Stimulated activated CD4-positive, alpha-beta T cell treated with anti-CD3 and anti-CD28 coated beads, Interleukin-15, amount 100 ng/mL, for 24 hours (primary cell): ENCODE data around the gene CARMIL1.

Experiments used
- DNase-seq: peaks from one replicate; pipeline ENCODE4 v3.0.0-alpha.2; 2020

CARMIL1 gene

DNA sequence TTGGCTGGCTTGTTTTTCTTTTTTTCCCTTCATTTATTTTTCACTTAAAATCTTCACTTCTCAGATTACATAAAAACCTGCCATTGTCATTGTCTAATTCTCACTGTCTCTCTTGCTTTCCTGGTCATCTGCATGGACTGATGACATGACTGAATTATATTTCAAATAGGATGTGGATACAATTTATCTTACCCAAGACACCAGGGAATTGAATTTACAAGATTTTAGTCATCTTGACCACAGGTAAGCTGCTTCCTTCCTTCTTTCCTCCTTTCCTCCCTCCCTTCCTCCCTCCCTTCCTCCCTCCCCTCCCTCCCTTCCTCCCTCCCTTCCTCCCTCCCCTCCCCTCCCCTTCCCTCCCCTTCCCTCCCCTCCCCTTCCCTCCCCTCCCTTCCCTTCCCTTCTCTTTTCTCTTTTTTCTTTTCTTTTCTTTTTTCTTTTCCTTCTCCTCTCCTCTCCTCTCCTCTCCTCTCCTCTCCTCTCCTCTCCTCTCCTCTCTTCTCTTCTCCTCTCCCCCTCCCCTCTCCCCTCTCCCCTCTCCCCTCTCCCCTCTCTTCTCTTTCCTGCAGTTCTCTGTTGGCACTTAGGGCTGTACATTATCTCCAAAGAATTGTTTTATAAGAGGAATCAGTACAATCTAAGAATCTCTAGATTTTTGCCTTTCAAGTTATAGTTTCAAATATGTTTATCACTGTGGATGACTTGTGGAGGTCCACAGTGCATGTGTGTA is 171.5 kb downstream of the CARMIL1 start:
- no peak for DNase-seq

DNA sequence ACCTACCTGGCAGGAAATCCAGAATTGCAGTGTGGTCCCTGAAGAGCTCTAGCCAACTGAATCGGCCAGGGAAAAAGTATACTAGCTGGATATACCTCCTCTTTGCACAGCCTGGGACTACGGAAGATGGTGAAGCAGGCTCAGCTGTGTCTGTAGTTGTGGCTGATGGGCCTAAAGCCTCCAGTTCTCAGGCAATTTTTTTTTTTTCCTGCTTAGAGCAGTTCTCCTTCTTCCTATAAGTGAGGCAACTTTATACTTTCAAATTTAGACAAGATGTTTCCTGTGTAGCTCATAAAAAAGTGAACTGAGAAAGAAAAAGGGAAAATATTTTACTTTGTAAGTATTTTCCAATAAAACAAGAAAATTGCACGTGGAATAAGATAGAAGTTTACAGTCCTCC is 172.9 kb downstream of the CARMIL1 start:
- no peak for DNase-seq

DNA sequence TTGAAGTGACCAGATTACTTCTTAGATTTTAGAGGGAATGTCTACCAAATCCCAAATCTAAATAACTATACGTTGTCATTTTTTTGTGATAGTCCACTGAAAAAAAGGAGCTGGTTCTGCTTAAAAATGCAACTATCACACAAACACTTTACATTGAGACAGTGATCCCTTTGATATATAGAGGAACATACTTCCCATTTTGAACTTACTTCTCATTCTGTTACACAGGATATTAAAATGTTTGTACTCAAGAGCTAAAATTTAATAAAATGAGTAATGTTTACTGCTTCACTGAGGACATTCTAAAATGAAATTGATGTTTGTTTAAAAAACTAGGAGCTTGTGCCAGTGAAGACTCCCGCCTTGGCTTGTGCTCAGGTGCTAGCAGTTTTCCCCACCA is 174.1 kb downstream of the CARMIL1 start:
- DNase-seq = no peak

GRCh38 chr6:25454136-25454535 is 175.0 kb downstream of the CARMIL1 start:
- DNase-seq = no peak

- no peak for DNase-seq
Measured at GRCh38 chr6:25456249-25457040, 177.3 kb downstream of the CARMIL1 start.

DNA sequence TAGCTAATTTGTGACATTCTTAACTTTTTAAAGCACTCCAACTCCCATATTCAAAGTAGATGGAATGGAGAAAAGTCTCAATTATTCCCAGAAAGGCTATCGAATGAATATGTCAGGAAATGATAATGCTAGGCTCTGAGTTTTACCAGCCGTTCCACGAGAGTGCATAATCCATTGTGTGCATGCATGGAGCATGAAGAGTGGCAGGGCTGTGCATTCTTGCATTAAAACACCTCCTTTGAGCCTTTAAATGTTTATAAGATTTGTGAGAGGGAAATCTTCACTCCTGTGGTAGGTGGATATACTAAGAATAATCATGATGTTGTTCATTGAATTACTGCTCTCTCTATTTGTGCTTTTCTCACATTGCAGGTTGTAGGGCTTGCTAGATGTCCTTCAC is 178.3 kb downstream of the CARMIL1 start:
- no peak for DNase-seq

DNA sequence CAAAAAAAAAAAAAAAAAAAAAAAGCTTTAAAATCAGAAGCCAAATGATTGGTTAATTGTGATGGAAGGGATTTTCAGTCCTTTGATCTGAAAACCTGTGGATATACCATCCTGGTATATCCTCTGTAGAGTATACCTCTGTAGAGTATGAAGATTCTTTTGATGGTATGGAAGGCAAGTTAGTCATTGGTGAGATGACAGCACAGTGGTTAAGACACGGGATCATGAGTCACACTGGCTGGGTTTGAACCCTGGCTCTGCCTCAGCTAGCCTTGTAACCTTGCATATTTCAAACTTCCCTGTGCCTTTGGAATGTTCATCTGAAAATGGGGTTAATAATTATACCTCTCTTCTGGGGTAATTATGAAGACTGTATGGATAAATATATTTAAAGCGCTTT is 179.3 kb downstream of the CARMIL1 start:
- DNase-seq = peak; percentile 34

DNA sequence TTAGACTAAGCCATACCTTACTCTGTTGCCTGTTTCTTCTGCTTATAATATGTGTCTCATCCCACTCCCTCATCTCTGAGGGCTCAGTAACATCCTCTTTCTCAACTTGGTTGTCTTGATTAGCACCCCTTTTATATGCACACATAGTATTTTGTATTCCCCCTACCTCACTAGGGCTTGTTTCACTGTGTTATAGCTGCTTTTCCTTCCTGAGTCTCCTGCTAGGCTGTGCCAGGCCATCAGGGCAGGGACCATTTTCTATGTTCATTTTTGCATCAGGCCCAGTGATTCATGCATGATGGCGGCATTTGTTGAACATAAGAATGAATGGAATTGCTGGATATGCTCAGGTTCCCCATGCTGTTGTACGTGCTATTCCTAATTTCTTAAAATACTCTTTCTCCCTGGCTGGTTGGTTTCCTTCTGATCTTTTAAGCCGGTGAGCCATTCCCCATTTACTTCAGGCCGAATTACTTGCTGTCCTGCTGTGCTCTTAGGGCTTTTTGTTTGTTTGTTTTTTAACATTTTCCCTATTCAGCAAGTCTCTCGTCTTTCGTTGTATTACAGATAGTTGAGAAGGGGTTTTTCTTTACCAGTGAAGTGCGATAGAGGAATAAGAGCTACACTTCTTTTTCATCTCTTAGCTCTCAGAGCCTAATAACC is 183.2 kb downstream of the CARMIL1 start:
- DNase-seq = no peak

GRCh38 chr6:25463441-25463840 is 184.3 kb downstream of the CARMIL1 start:
- no peak for DNase-seq

DNA sequence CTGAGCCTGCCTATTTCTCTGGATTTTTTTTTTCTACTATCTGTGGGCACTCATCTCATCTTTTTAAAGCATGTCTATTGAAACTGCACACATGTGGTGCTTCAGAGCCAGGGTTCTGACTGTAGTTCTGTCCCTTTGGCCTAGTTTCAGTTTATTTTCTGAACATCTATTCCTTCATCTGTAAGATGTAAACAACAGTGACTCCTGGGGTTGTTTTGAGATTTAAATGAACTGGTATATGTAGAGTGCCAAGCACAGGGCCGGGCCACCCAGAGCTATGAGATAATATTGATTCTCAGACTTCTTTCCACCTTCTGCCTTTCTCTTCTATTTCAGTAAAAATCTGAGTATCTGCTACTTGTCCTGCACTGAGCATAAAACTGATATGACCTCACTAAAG is 185.1 kb downstream of the CARMIL1 start:
- DNase-seq = no peak

GRCh38 chr6:25465941-25466340 is 186.8 kb downstream of the CARMIL1 start:
- DNase-seq = no peak

DNA sequence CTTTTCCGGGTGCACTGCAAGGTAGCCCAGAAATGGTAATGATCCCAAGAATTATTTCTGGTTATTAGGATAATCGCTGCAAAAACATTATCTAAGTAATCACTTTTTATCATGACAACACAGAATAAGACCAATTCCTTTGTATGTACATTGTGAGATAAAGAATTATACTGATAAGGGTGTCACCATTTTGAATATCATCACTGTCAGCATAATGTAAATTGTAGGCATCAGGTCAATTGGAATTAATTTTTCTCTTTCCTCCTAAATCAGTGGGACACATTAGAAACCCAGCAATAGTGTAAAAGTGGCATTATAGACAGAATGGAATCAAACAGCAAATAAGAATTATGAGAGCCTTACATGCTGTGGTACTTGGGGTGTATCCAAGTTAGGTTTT is 189.7 kb downstream of the CARMIL1 start:
- no peak for DNase-seq

- no peak for DNase-seq
Measured at GRCh38 chr6:25469797-25470388, 190.7 kb downstream of the CARMIL1 start.

- DNase-seq = no peak
Measured at GRCh38 chr6:25472306-25472705, 193.1 kb downstream of the CARMIL1 start.

- DNase-seq = no peak
Measured at GRCh38 chr6:25472906-25473305, 193.7 kb downstream of the CARMIL1 start.

DNA sequence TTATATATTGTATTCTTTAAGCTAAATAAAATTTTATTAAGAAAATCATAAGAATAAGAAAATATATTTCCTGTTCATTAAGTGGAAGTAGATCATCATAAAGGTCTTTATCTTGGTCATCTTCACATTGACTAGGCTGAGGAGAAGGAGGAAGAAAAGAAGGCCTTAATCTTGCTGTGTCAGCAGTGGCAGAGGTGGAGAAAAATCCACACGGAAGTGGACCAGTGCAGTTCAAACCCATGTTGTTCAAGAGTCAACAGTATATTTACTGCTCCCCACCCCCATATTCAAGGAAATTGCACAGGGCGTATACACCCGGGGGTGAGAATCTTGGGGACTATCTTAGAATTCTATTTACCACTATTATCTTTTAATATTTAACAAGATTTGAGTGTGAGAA is 194.3 kb downstream of the CARMIL1 start:
- DNase-seq = no peak

DNA sequence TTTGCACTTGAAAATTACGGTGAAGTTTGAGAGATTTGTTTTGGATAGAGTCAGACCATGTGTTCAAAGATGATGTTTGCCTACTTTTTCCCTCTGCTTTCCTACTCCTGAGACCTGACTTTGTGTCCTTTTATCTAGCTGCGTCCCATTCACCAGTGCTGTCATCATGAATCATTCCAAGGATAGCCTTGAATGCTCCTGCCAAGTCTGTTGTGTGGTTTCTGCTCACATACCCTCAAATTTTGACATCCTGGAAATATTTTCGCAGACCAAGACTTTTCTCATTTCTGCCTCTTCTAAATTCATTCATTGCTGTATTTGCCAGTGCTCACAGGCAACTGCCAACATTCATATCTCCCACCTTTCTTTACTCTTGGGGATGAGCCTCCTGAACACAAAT is 197.0 kb downstream of the CARMIL1 start:
- DNase-seq = no peak

DNA sequence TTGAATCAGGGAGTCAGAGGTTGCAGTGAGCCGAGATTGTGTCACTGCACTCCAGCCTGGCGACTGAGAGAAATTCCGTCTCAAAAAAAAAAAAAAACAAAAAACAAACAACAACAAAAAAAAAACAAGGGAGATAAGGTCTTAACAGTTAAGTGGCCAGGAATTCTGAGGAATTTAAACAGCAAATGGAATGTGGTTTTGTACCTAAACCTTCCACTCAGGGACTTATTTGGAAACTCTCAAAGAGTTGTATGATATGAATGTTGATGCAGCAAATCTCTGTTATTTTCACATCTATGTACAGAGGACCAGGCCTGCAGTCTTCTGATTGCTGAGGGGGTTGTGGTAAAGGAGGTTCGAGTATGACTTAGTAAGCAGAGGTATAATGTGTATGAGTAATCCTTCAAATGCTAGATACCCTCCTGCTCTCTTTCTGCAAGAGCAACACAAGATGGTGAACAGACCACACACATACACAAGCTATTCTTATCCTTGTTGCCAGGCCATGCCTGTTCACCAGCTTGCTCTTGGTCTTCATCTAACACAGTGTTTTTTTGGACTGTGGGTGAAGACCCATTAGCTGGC is 197.9 kb downstream of the CARMIL1 start:
- no peak for DNase-seq

- DNase-seq = no peak
Measured at GRCh38 chr6:25478973-25479372, 199.8 kb downstream of the CARMIL1 start.

DNA sequence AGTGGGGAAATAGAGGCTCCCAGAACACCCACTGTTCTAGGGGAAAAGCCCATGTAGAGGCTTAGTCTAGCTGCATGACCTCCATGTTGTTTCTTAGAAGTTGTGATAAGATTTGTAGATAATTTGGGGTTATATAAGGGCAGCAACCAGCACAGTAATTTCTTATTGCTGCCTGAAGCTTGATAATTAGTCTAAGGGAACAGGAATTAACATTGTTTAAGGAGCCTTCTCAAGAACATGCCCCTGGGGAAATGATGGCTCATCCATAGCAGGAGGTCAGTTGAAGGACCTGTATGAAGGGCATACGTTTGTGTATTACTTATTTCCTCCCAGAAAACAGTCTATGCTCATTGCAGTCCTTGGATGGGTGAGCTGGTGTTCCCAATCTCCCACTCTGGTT is 202.1 kb downstream of the CARMIL1 start:
- DNase-seq = no peak

- no peak for DNase-seq
Measured at GRCh38 chr6:25482996-25483395, 203.8 kb downstream of the CARMIL1 start.

GRCh38 chr6:25483943-25484342 is 204.8 kb downstream of the CARMIL1 start:
- DNase-seq = no peak

DNA sequence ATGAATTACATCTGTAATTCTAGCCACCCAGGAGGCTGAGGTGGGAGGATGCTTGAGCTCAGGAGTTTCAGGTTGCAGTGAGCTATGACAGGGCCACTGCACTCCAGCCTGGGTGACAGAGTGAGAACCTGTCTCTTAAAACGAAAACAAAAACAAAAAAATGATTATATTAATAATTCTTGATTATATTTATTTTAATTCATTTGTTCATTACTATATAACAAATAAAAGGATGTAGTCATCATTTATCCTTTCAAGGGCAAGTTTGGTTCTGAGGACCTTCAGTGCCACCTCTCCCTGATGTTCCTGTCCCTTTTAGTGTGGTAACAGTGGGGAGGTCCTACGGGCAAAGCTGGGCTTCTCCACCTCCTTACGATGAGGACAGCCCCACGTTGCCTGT is 205.7 kb downstream of the CARMIL1 start:
- DNase-seq = no peak
